HepG2 (cell line): Measurements from ENCODE around the gene SORBS2. TPM values are rescaled to one million over a fixed set of nuclear protein-coding genes. Genes with fewer than 3 reads are reported as not detected.

ENCODE experiments used
- ATAC-seq: fragments of 200-7000 bp; cut with Tn5 transposase; 3 replicates; pipeline ENCODE4 v1.9.1; 2020; ENCODE audit warnings: mild to moderate bottlenecking, moderate library complexity
- BruUV-seq: library from RNA; stranded (reverse); fragments of 400-500 nt; replicated peaks from 2 replicates; lab custom pipeline; 2021; lab: Mats Ljungman, UMichigan
- CTCF ChIA-PET: fragments of 300-600 bp; formaldehyde crosslinking; extraction: SDS; loops from one replicate; lab custom pipeline; 2021; ENCODE audit warnings: low total read pairs, inconsistent platforms, low intra/inter-chr PET ratio; lab: Yijun Ruan, JAX
- POLR2A ChIA-PET: fragments of 350-600 bp; sonication (Branson Sonifier 250); formaldehyde crosslinking; loops from one replicate; lab custom pipeline; 2020; ENCODE audit warnings: antibody characterized with exemption, inconsistent platforms; lab: Yijun Ruan, JAX
- DNase-seq: peaks from one replicate; pipeline ENCODE4 v3.0.0-alpha.2; 2015; ENCODE audit warnings: low spot score
- FAIRE-seq: peaks from 3 replicates; lab custom pipeline; 2011; peaks lifted over from hg19 to GRCh38; lab: Jason Lieb, UNC
- H2AFZ ChIP-seq: one replicate; pipeline ENCODE4 v1.6.1; 2011; ENCODE audit warnings: low read length, inconsistent platforms
- H3K27ac ChIP-seq: fragments of 300-600 bp; 3 replicates; pipeline ENCODE4 v1.8.0; 2011; ENCODE audit warnings: mixed run types, mild to moderate bottlenecking, mixed read lengths, low read length, inconsistent platforms; ENCODE audit not compliant: insufficient read depth; ENCODE audit errors: extremely low read length
- H3K27me3 ChIP-seq, 2 experiments: fragments of 200-600 bp in 1 of 2; 2 replicates in 1 of 2; 3 replicates in 1 of 2; pipeline versions ENCODE4 v1.6.0 to v1.8.0; 2011; ENCODE audit warnings: low read length in 2 of 2, mild to moderate bottlenecking in 2 of 2, moderate library complexity in 2 of 2, inconsistent platforms in 1 of 2; ENCODE audit not compliant: insufficient read depth in 2 of 2, control insufficient read depth in 1 of 2
- H3K36me3 ChIP-seq, 2 experiments: fragments of 200-600 bp in 1 of 2; replicated peaks in 1 of 2; 2 replicates in 1 of 2; 3 replicates in 1 of 2; pipeline versions ENCODE4 v1.5.1 to v1.8.0; 2011; ENCODE audit warnings: low read length in 2 of 2, inconsistent platforms in 1 of 2; ENCODE audit not compliant: insufficient read depth in 2 of 2, control insufficient read depth in 1 of 2
- H3K4me1 ChIP-seq: 2 replicates; pipeline ENCODE4 v1.5.1; 2012; ENCODE audit warnings: low read length, inconsistent platforms; ENCODE audit not compliant: insufficient read depth
- H3K4me2 ChIP-seq: 2 replicates; pipeline ENCODE4 v1.6.0; 2011; ENCODE audit warnings: low read depth, low read length, inconsistent platforms
- H3K4me3 ChIP-seq, 3 experiments: fragments of 200-600 bp in 1 of 3; sonication (generic), shearing (Covaris generic) in 1 of 3; replicated peaks in 1 of 3; 2 replicates each; pipeline ENCODE4 v1.5.1; 2011 to 2016; ENCODE audit warnings: low read length in 3 of 3, inconsistent platforms in 2 of 3, low read depth in 2 of 3, mild to moderate bottlenecking in 2 of 3, control low read depth in 1 of 3, mixed read lengths in 1 of 3; ENCODE audit not compliant: insufficient read depth in 1 of 3
- H3K79me2 ChIP-seq: one replicate; pipeline ENCODE4 v1.6.1; 2011; ENCODE audit warnings: low read length, inconsistent platforms; ENCODE audit not compliant: insufficient read depth
- H3K9ac ChIP-seq: 2 replicates; pipeline ENCODE4 v1.6.0; 2011; ENCODE audit warnings: mild to moderate bottlenecking, low read depth, low read length, inconsistent platforms; ENCODE audit not compliant: insufficient read depth
- H3K9me3 ChIP-seq: 2 replicates; pipeline ENCODE4 v1.5.1; 2012; ENCODE audit warnings: mild to moderate bottlenecking, low read length
- H4K20me1 ChIP-seq: 2 replicates; pipeline ENCODE4 v1.6.0; 2011; ENCODE audit warnings: inconsistent platforms, mild to moderate bottlenecking, low read length, moderate library complexity; ENCODE audit not compliant: insufficient read depth
- FUBP1 ChIP-seq: sonication (generic); formaldehyde crosslinking; IDR thresholded peaks from 2 replicates; pipeline ENCODE4 v1.5.1; 2020; ENCODE audit warnings: missing genetic modification reagents, mild to moderate bottlenecking, borderline replicate concordance
- HNRNPH1 ChIP-seq: fragments of 200-400 bp; formaldehyde crosslinking; optimal IDR thresholded peaks from 2 replicates; pipeline ENCODE3; 2017; ENCODE audit warnings: mild to moderate bottlenecking, low read depth, low read length
- HNRNPL ChIP-seq: fragments of 200-400 bp; formaldehyde crosslinking; IDR thresholded peaks from 2 replicates; pipeline ENCODE4 v1.6.1; 2017; ENCODE audit warnings: mild to moderate bottlenecking, low read depth, low read length
- KIAA2018 ChIP-seq: sonication (generic); formaldehyde crosslinking; IDR thresholded peaks from 2 replicates; pipeline ENCODE4 v1.5.0; 2020; ENCODE audit warnings: mild to moderate bottlenecking, missing genetic modification reagents, borderline replicate concordance
- STAT6 ChIP-seq: sonication (generic); formaldehyde crosslinking; IDR thresholded peaks from 2 replicates; pipeline ENCODE4 v1.4.0; 2020; ENCODE audit warnings: missing genetic modification reagents, mild to moderate bottlenecking, borderline replicate concordance
- TERF1 ChIP-seq: sonication (generic); formaldehyde crosslinking; IDR thresholded peaks from 2 replicates; pipeline ENCODE4 v1.8.0; 2022; ENCODE audit warnings: mild to moderate bottlenecking, missing genetic modification reagents, moderate library complexity
- ZBTB7A ChIP-seq: sonication (generic); formaldehyde crosslinking; IDR thresholded peaks from 2 replicates; pipeline ENCODE4 v1.8.0; 2022; ENCODE audit warnings: mild to moderate bottlenecking, missing genetic modification reagents
- ZEB1 ChIP-seq: IDR thresholded peaks from 2 replicates; pipeline ENCODE4 v1.6.1; 2012; ENCODE audit warnings: mild to moderate bottlenecking, low read depth, inconsistent platforms; ENCODE audit not compliant: insufficient replicate concordance
- ZKSCAN1 ChIP-seq: fragments of 150-350 bp; IDR thresholded peaks from 2 replicates; pipeline ENCODE4 v1.6.1; 2014; ENCODE audit warnings: low read length
- ZNF382 ChIP-seq: sonication (generic); formaldehyde crosslinking; IDR thresholded peaks from 2 replicates; pipeline ENCODE4 v1.5.0; 2020; ENCODE audit warnings: missing genetic modification reagents, mild to moderate bottlenecking, borderline replicate concordance
- in situ Hi-C: cut with HindIII; loops from 2 replicates; pipeline ENCODE4 v1.10.0; 2017; ENCODE audit warnings: low pct_unique_long_range_greater_than_20kb; ENCODE audit not compliant: extremely low pct_ligation_motif_present
- intact Hi-C: fragments of 100-400 bp; cut with micrococcal nuclease; formaldehyde crosslinking; loops from one replicate; pipeline ENCODE4 v1.10.0; 2022; ENCODE audit not compliant: unreplicated experiment
- polyA plus RNA-seq, 8 experiments: library from polyadenylated mRNA; depleted of rRNA in 3 of 8; stranded (reverse) in 7 of 8; unstranded in 1 of 8; fragments of >200 nt; fragmentation: Illumina TruSeq in 4 of 8; extraction: Trizol in 4 of 8; gene quantifications; 2 replicates each; pipeline versions ENCODE4 v1.2.1 to v1.2.3, GENCODE V29; 2011 to 2016; ENCODE audit warnings: low read depth in 4 of 8, missing spikeins in 1 of 8, mixed read lengths in 1 of 8; ENCODE audit not compliant: insufficient read depth in 1 of 8
- total RNA-seq, 5 experiments: library from RNA; depleted of rRNA; stranded (reverse); fragments of >200 nt; fragmentation: Illumina TruSeq; extraction: Trizol; gene quantifications; 2 replicates each; pipeline ENCODE4 v1.2.3, GENCODE V29; 2016; ENCODE audit warnings: low read depth in 1 of 5

Gene SORBS2
- total and polyA plus RNA-seq, 2 of the 13 experiments (the other 11 are each of a cell fraction or from before 2014, with no cell fraction given), result 25.0 to 80.5 TPM

- DNase-seq (no peak), ATAC-seq (no peak), FAIRE-seq (no peak)
- Histone ChIP-seq H3K4me1 (peaks cover 18% of the 10 kb centered on the region), H4K20me1 (no peaks in the 10 kb centered on the region), H3K79me2 (peaks cover 19% of the 10 kb centered on the region), H2AFZ (no peak overlapping the region), H3K4me2 (no peak overlapping the region), H3K36me3 (peaks cover 0 to 11% of the 10 kb centered on the region in 2 experiments; a peak in 2 of 5 replicates), H3K27ac (no peak overlapping the region), H3K9ac (no peak overlapping the region), H3K4me3 (no peak overlapping the region), H3K27me3 (no peaks in the 10 kb centered on the region), H3K9me3 (no peaks in the 10 kb centered on the region)
- BruUV-seq, result no TSS peak
- ChIA-PET CTCF (no interaction called here), POLR2A (no interaction called here)
- intact Hi-C loops (no loop called here), in situ Hi-C loops (no loop called here)
- TF ChIP-seq KIAA2018, result no peak
- no peak for TF ChIP-seq ZNF382 (CRISPR knock-in tag)
- no peak for TF ChIP-seq TERF1
- no peak for TF ChIP-seq ZEB1
- no peak for TF ChIP-seq FUBP1 (CRISPR knock-in tag)
- no peak for TF ChIP-seq HNRNPL
- no peak for TF ChIP-seq HNRNPH1
- TF ChIP-seq STAT6 (CRISPR knock-in tag), result no peak
- no peak for TF ChIP-seq ZKSCAN1
- TF ChIP-seq ZBTB7A (CRISPR knock-in tag), result no peak
Observed at GRCh38 chr4:185755451-185755850, 56.5 kb downstream of the SORBS2 start.
